Fibroblast of skin of left quadriceps (primary cell): ENCODE measurements around the gene ENOX2.

Experiments
- DNase-seq, 2 experiments: peaks; one replicate each; pipeline ENCODE4 v3.0.0-alpha.2; 2013; ENCODE audit warnings: low read depth in 2 of 2

Gene ENOX2

GRCh38 chrX:130628516-130628915 is 274.5 kb downstream of the ENOX2 start:
- no peak for DNase-seq

DNA sequence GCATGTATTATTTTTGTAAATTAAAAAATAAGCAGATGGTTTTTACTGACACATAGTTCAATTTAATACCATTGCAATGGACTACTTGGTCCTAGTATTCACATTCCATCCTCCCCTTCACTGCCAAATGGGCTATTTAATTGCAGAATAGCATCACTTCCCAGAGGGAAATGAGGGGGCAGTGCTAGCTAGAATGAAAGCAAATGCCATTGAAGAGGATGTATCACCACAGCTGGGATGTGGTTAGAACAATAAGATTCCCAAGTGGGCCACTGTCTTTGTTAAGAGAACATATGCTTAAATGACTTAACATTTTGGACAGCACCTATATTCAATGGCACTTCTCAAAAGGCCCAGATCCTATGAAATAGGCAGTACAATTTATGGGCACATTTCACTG is 276.5 kb downstream of the ENOX2 start:
- peak; percentile 15 to 16 for DNase-seq

GRCh38 chrX:130625386-130625785 is 277.6 kb downstream of the ENOX2 start:
- no peak for DNase-seq

GRCh38 chrX:130623518-130623917 is 279.5 kb downstream of the ENOX2 start:
- no peak for DNase-seq

- DNase-seq: no peak
Measured at GRCh38 chrX:130615941-130616340, 287.1 kb downstream of the ENOX2 start.

- no peak for DNase-seq
Measured at GRCh38 chrX:130607431-130607830, 295.6 kb downstream of the ENOX2 start.

- no peak for DNase-seq
Measured at GRCh38 chrX:130606425-130606824, 296.6 kb downstream of the ENOX2 start.

GRCh38 chrX:130604882-130605281 is 298.1 kb downstream of the ENOX2 start:
- no peak for DNase-seq

GRCh38 chrX:130594453-130594916 is 308.5 kb downstream of the ENOX2 start:
- no peak for DNase-seq

DNA sequence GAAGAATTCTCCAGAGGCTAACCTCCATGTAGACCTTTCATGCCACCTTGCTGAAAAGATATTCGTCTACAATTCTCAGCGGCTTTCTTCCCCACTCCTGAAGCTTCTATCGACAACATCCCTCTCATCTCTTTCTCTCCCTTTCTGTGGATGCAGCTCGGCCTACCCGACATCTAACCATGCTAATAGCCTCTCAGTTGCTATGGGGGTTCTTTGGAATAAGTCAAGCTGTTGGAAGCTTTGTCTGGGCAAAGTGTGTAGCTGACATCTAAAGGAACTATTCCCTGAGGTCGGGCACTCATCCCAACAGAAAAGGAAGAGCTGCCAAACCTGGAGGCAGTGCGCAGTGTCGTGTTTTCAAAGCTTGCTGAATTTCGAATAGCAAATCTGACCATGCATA is 309.1 kb downstream of the ENOX2 start:
- DNase-seq: no peak

DNA sequence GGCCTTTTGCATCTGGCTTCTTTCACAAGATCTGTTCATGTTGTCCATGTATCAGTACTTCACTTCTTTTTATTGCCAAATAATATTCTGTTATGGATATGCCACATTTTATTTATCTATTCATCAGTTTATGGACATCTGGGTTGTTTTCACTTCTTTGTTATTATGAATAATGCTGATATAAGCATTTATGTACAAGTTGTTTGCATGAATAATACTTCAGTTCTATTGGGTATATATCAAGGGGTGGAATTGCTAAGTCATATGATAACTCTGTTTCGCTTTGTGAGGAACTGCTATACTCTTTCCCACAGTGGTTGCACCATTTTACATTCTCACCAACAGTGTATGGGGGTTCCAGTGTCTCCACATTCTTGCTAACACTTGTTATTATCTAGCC is 310.8 kb downstream of the ENOX2 start:
- DNase-seq: no peak

DNA sequence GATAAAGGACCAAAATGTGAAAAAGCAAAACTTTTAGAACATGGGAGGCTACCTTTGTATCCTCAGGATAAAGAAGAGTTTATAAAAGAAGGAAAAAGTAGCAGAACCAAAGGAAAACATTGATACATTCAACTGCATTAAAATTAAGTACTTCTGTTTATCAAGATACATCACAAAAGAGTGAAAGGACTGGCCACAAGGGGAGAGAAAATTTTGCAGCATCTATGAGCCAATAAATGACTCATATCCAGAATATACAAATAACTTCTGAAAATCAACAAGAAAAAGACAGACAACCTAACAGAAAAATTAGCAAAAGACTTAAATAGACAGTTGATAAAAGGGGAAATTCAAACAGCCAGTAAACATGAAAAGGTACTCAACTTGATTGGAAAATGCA is 324.1 kb downstream of the ENOX2 start:
- DNase-seq: no peak

GRCh38 chrX:130577431-130577830 is 325.6 kb downstream of the ENOX2 start:
- DNase-seq: no peak

- no peak for DNase-seq
Measured at GRCh38 chrX:130575831-130576389, 327.1 kb downstream of the ENOX2 start.
